Amygdala (tissue), 56 donors: Measurements from ENCODE around the gene SERINC5.
"Not testable (repeated sequence)": the region's sequence is repeated elsewhere in the genome, so short reads cannot be mapped to it uniquely, and the experiment has no call there.

Source experiments
- DNase-seq, 56 donors: peaks; one replicate each; lab custom pipeline; 2025; lab: John Stamatoyannopoulos, UW

Gene SERINC5

DNA sequence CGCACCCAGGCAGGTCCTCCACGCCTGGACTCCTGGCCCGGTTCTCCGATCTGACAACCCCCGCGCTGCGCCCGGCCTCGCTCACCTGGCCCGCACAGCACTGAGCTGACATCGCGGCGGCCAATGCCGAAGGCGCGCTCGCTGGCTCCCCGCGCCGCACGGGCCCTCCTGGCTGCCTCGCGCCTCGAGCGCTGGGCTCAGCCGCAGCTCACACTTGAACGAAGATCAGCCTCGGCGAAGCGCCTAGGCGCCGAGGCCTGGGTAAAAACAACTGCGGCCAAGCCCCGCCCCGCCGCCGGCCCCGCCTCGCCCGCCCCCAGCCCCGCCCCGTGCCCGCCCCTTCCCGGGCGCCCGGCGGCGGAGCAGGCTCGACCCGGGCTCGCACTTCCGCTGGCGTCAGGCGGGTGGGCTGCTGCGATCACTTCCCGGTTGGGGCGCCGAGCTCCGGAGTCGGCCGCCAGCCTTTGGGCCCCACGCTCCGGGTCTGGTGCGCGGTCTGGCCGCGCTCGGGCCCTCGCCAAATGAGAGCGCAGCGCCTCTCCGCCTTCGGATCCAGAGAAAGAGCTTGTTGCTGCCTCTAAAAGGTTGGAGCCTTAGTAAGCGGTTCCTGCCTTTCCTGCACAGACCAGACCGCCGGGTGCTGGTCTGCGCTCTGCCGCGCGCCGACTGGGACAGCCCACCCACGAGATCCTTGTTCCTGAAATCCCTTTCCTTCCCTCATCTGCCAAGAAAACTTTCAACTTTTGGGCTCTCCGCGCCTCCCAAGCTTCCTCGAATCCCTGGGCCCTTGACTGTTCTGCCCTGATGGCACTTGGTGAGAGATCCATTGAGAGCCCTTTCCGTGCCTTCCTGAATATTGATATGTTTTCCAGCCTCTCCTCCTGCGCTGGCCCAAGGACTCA lies at the start of gene SERINC5:
TSS of gene SERINC5 (minus strand) at position 238 of the 902 bp plus-strand sequence. CDS start at position 112, 126 bp downstream.
- DNase-seq = peak; percentile 52 to 92 (median 81)

- DNase-seq = no peak
Observed at GRCh38 chr5:80302636-80303035, 46.8 kb upstream of the SERINC5 start.

GRCh38 chr5:80301342-80301741 lies 45.5 kb upstream of the SERINC5 start:
- not testable (repeated sequence) for DNase-seq

GRCh38 chr5:80300796-80301195 lies 44.9 kb upstream of the SERINC5 start:
- not testable (repeated sequence) for DNase-seq

- no peak for DNase-seq
Observed at GRCh38 chr5:80300125-80300524, 44.3 kb upstream of the SERINC5 start.

DNA sequence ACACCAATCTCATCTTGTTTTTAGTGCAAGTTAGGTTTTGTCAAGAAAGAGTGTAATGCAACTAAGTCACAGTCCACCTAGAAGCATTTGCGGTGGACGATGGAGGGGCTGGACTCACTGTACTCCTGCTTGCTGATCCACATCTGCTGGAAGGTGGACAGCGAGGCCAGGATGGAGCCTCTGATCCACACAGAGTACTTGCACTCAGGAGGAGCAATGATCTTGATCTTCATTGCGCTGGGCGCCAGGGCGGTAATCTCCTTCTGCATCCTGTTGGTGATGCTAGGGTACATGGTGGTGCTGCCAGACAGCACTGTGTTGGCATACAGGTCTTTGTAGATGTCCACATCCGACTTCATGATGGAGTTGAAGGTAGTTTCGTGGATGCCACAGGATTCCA lies 43.8 kb upstream of the SERINC5 start:
- no peak for DNase-seq

GRCh38 chr5:80296121-80296520 lies 40.3 kb upstream of the SERINC5 start:
- no peak for DNase-seq

DNA sequence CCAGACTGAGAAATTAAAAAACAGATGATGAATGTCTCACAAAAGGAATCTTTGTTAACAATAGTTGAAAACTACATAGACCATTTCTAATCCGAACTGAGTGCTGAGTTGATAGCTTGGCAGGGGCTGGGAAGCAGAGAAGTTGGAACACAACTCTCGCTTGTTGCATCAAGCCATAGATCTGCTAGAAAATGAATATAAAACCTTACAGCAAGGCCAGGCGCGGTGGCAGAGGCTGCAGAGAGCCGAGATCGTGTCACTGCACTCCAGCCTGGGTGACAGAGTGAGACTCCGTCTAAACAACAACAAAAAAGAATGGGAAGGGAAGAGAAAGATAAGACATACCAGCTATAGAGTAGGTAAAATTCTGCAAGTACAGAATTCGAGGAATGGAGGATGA lies 35.9 kb upstream of the SERINC5 start:
- no peak for DNase-seq

DNA sequence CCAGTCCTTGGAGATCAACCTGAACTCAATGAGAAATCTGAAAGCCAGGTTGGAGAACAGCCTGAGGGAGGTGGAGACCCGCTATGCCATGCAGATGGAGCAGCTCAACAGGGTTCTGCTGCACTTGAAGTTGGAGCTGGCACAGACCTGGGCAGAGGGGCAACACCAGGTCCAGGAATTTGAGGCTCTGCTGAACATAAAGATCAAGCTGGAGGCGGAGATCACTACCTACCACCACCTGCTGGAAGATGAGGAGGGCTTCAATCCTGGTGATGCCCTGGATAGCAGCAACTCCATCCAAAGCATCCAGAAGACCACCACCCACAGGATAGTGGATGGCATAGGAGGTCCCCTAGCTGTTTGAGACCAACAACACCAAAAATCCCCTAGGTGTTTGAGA lies 33.5 kb upstream of the SERINC5 start:
- DNase-seq = no peak

GRCh38 chr5:80288177-80288576 lies 32.3 kb upstream of the SERINC5 start:
- no peak for DNase-seq

DNA sequence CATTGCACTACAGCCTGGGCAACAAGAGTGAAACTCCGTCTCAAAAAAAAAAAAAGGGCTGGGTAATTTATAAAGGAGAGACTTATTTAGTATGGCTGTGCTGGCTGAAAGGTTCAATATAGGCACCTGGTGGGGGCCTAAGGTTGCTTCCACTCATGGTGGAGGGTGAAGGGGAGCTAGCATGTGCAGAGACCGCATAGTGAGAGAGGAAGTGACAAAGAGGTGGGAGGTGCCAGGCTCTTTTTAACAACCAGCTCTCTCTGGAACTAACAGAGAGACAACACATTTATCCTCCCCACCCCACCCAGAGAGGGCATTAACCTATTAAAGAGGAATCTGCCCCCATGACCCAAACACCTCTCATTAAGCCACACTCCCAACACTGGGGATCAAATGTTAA lies 28.9 kb upstream of the SERINC5 start:
- no peak for DNase-seq

DNA sequence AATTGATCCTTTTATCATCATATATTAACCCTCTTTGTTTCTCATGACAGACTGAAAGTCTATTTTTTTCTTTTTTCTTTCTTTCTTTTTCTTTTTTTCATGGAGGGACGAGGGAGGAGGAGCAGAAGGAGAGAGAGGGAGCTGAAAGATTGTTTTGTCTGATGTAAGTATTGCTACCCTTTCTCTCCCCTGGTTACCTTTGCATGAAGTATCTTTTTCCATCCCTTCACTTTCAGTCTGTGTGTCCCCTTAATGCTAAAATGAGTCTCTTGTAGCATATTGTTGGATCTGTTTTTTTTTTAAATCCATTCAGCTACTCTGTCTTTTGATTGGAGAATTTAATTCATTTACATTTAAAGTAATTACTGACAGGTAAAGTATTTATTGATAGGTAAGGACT lies 27.5 kb upstream of the SERINC5 start:
- no peak for DNase-seq

GRCh38 chr5:80282054-80282453 lies 26.2 kb upstream of the SERINC5 start:
- no peak for DNase-seq

GRCh38 chr5:80277191-80277590 lies 21.3 kb upstream of the SERINC5 start:
- DNase-seq = no peak

GRCh38 chr5:80276186-80276585 lies 20.3 kb upstream of the SERINC5 start:
- DNase-seq = no peak

GRCh38 chr5:80275347-80275746 lies 19.5 kb upstream of the SERINC5 start:
- DNase-seq = peak in 16 of 56 donors; percentile 2 to 67 (median 12)

DNA sequence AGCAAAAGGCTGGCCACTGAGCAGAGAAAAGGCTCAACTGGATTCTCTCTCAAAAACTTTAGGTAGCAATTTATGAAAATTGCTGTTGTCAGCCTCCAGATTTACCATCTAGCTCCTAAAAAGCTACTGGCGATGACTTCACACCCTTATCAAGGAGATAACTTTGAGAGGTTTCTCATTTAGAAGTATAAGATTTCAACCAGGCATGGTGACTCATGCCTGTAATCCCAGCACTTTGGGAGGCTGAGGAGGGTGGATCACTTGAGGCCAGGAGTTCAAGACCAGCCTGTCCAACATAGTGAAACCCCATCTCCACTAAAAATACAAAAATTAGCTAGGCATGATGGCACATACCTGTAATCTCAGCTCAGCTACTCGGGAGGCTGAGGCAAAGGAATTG lies 14.7 kb upstream of the SERINC5 start:
- not testable (repeated sequence) for DNase-seq

DNA sequence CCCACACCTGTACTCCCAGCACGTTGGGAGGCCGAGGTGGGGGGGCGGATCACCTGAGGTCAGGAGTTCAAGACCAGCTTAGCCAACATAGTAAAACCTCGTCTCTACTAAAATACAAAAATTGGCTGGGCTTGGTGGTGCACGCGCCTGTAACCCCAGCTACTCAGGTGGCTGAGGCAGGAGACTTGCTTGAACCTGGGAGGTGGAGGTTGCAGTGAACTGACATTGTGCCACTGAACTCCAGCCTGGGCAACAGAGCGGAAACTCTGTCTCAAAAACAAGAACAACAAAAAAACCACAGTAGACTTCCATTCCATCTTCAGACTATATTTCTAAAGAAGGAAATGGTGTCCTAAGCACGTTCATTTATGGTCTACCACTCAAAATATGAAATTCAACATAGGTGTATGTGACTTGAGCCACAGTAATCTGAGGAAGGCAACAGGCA lies 14.2 kb upstream of the SERINC5 start:
- DNase-seq = no peak

DNA sequence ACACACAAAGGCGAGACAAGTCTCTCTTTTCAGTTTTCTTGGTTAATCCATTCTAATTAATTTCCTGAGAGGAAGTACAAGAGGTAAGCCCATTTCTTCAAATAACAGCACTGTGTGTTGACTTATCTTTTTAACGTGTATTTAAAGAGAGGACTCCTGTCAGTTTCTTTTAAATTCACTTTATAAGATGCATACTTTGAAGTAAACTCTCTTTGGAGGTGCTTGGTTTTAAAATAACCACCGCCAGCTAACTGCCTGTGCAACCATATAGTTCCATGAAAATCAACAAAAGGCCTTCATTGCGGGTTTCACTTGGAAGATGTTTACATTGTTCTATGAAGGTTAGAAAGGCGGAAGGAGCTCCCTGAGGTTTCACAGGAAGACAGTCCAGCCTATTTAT lies 13.1 kb upstream of the SERINC5 start:
- DNase-seq = no peak

GRCh38 chr5:80266566-80266965 lies 10.7 kb upstream of the SERINC5 start:
- no peak for DNase-seq

GRCh38 chr5:80260461-80260860 lies 4.6 kb upstream of the SERINC5 start:
- no peak for DNase-seq

GRCh38 chr5:80259511-80260203 lies 3.8 kb upstream of the SERINC5 start:
- DNase-seq = no peak
